ENCODE data around the gene DST.

Gene DST

GRCh38 chr6:56517155-56517745 is 125.4 kb downstream of the DST start:
- Histone ChIP-seq H3K9ac (ENCODE audit: low read depth, low read length) (no peak overlapping the region), H3K36me3 (ENCODE audit: control insufficient read depth, insufficient read depth, low read length) (peaks cover 3% of the 10 kb centered on the region), H3K9me3 (ENCODE audit: control insufficient read depth, insufficient read depth, low read length) (no peaks in the 10 kb centered on the region), H3K27me3 (ENCODE audit: control insufficient read depth, insufficient read depth, low read length) (no peaks in the 10 kb centered on the region), H3K4me3 (ENCODE audit: low read depth, low read length) (no peak overlapping the region), H3K4me1 (ENCODE audit: control insufficient read depth, insufficient read depth, low read length) (peaks cover 9% of the 10 kb centered on the region)

GRCh38 chr6:56516003-56516402 is 126.7 kb downstream of the DST start:
- Histone ChIP-seq H3K4me3 (ENCODE audit: low read depth, low read length) (no peak overlapping the region), H3K36me3 (ENCODE audit: control insufficient read depth, insufficient read depth, low read length) (peaks cover 3% of the 10 kb centered on the region), H3K4me1 (ENCODE audit: control insufficient read depth, insufficient read depth, low read length) (peaks cover 2% of the 10 kb centered on the region), H3K27me3 (ENCODE audit: control insufficient read depth, insufficient read depth, low read length) (no peaks in the 10 kb centered on the region), H3K9ac (ENCODE audit: low read depth, low read length) (no peak overlapping the region), H3K9me3 (ENCODE audit: control insufficient read depth, insufficient read depth, low read length) (no peaks in the 10 kb centered on the region)

GRCh38 chr6:56515081-56515905 is 127.4 kb downstream of the DST start:
- no peaks in the 10 kb centered on the region for H3K9me3 ChIP-seq (ENCODE audit: control insufficient read depth, insufficient read depth, low read length)
- no peak overlapping the region for H3K4me3 ChIP-seq (ENCODE audit: low read depth, low read length)
- no peak overlapping the region for H3K9ac ChIP-seq (ENCODE audit: low read depth, low read length)
- H3K27me3 ChIP-seq (ENCODE audit: control insufficient read depth, insufficient read depth, low read length) = no peaks in the 10 kb centered on the region
- H3K36me3 ChIP-seq (ENCODE audit: control insufficient read depth, insufficient read depth, low read length) = peaks cover 3% of the 10 kb centered on the region
- no peaks in the 10 kb centered on the region for H3K4me1 ChIP-seq (ENCODE audit: control insufficient read depth, insufficient read depth, low read length)

- no peaks in the 10 kb centered on the region for H3K9me3 ChIP-seq (ENCODE audit: control insufficient read depth, insufficient read depth, low read length)
- H3K36me3 ChIP-seq (ENCODE audit: control insufficient read depth, insufficient read depth, low read length) = peaks cover 3% of the 10 kb centered on the region
- H3K9ac ChIP-seq (ENCODE audit: low read depth, low read length) = no peak overlapping the region
- H3K4me3 ChIP-seq (ENCODE audit: low read depth, low read length) = no peak overlapping the region
- H3K4me1 ChIP-seq (ENCODE audit: control insufficient read depth, insufficient read depth, low read length) = no peaks in the 10 kb centered on the region
- H3K27me3 ChIP-seq (ENCODE audit: control insufficient read depth, insufficient read depth, low read length) = no peaks in the 10 kb centered on the region
These were observed 128.3 kb downstream of the DST start for GRCh38 chr6:56514395-56514794.

- Histone ChIP-seq H3K27me3 (ENCODE audit: control insufficient read depth, insufficient read depth, low read length) (no peaks in the 10 kb centered on the region), H3K4me1 (ENCODE audit: control insufficient read depth, insufficient read depth, low read length) (no peaks in the 10 kb centered on the region), H3K9me3 (ENCODE audit: control insufficient read depth, insufficient read depth, low read length) (no peaks in the 10 kb centered on the region), H3K9ac (ENCODE audit: low read depth, low read length) (no peak overlapping the region), H3K36me3 (ENCODE audit: control insufficient read depth, insufficient read depth, low read length) (peaks cover 7% of the 10 kb centered on the region), H3K4me3 (ENCODE audit: low read depth, low read length) (no peak overlapping the region)
These were observed 129.1 kb downstream of the DST start for GRCh38 chr6:56513631-56514030.

GRCh38 chr6:56511591-56511990 is 131.1 kb downstream of the DST start:
- no peaks in the 10 kb centered on the region for H3K9me3 ChIP-seq (ENCODE audit: control insufficient read depth, insufficient read depth, low read length)
- H3K4me3 ChIP-seq (ENCODE audit: low read depth, low read length) = no peak overlapping the region
- H3K4me1 ChIP-seq (ENCODE audit: control insufficient read depth, insufficient read depth, low read length) = no peaks in the 10 kb centered on the region
- H3K9ac ChIP-seq (ENCODE audit: low read depth, low read length) = no peak overlapping the region
- peaks cover 7% of the 10 kb centered on the region for H3K36me3 ChIP-seq (ENCODE audit: control insufficient read depth, insufficient read depth, low read length)
- H3K27me3 ChIP-seq (ENCODE audit: control insufficient read depth, insufficient read depth, low read length) = no peaks in the 10 kb centered on the region

GRCh38 chr6:56510984-56511531 is 131.6 kb downstream of the DST start:
- H3K27me3 ChIP-seq (ENCODE audit: control insufficient read depth, insufficient read depth, low read length) = no peaks in the 10 kb centered on the region
- no peaks in the 10 kb centered on the region for H3K4me1 ChIP-seq (ENCODE audit: control insufficient read depth, insufficient read depth, low read length)
- no peak overlapping the region for H3K4me3 ChIP-seq (ENCODE audit: low read depth, low read length)
- H3K9ac ChIP-seq (ENCODE audit: low read depth, low read length) = no peak overlapping the region
- peaks cover 7% of the 10 kb centered on the region for H3K36me3 ChIP-seq (ENCODE audit: control insufficient read depth, insufficient read depth, low read length)
- no peaks in the 10 kb centered on the region for H3K9me3 ChIP-seq (ENCODE audit: control insufficient read depth, insufficient read depth, low read length)

GRCh38 chr6:56509031-56509430 is 133.7 kb downstream of the DST start:
- H3K4me1 ChIP-seq (ENCODE audit: control insufficient read depth, insufficient read depth, low read length) = no peaks in the 10 kb centered on the region
- no peak overlapping the region for H3K9ac ChIP-seq (ENCODE audit: low read depth, low read length)
- no peak overlapping the region for H3K4me3 ChIP-seq (ENCODE audit: low read depth, low read length)
- H3K9me3 ChIP-seq (ENCODE audit: control insufficient read depth, insufficient read depth, low read length) = no peaks in the 10 kb centered on the region
- peaks cover 4% of the 10 kb centered on the region for H3K36me3 ChIP-seq (ENCODE audit: control insufficient read depth, insufficient read depth, low read length)
- no peaks in the 10 kb centered on the region for H3K27me3 ChIP-seq (ENCODE audit: control insufficient read depth, insufficient read depth, low read length)

- H3K9ac ChIP-seq (ENCODE audit: low read depth, low read length) = no peak overlapping the region
- no peak overlapping the region for H3K4me3 ChIP-seq (ENCODE audit: low read depth, low read length)
- H3K4me1 ChIP-seq (ENCODE audit: control insufficient read depth, insufficient read depth, low read length) = no peaks in the 10 kb centered on the region
- no peaks in the 10 kb centered on the region for H3K9me3 ChIP-seq (ENCODE audit: control insufficient read depth, insufficient read depth, low read length)
- no peaks in the 10 kb centered on the region for H3K27me3 ChIP-seq (ENCODE audit: control insufficient read depth, insufficient read depth, low read length)
- peaks cover 4% of the 10 kb centered on the region for H3K36me3 ChIP-seq (ENCODE audit: control insufficient read depth, insufficient read depth, low read length)
These were observed 135.2 kb downstream of the DST start for GRCh38 chr6:56507517-56507916.

- Histone ChIP-seq H3K9me3 (ENCODE audit: control insufficient read depth, insufficient read depth, low read length) (no peaks in the 10 kb centered on the region), H3K36me3 (ENCODE audit: control insufficient read depth, insufficient read depth, low read length) (peaks cover 4% of the 10 kb centered on the region), H3K9ac (ENCODE audit: low read depth, low read length) (no peak overlapping the region), H3K4me3 (ENCODE audit: low read depth, low read length) (no peak overlapping the region), H3K27me3 (ENCODE audit: control insufficient read depth, insufficient read depth, low read length) (no peaks in the 10 kb centered on the region), H3K4me1 (ENCODE audit: control insufficient read depth, insufficient read depth, low read length) (no peaks in the 10 kb centered on the region)
These were observed 137.0 kb downstream of the DST start for GRCh38 chr6:56505512-56506260.

- Histone ChIP-seq H3K36me3 (ENCODE audit: control insufficient read depth, insufficient read depth, low read length) (peaks cover 5% of the 10 kb centered on the region), H3K4me1 (ENCODE audit: control insufficient read depth, insufficient read depth, low read length) (no peaks in the 10 kb centered on the region), H3K9ac (ENCODE audit: low read depth, low read length) (no peak overlapping the region), H3K27me3 (ENCODE audit: control insufficient read depth, insufficient read depth, low read length) (no peaks in the 10 kb centered on the region), H3K9me3 (ENCODE audit: control insufficient read depth, insufficient read depth, low read length) (no peaks in the 10 kb centered on the region), H3K4me3 (ENCODE audit: low read depth, low read length) (no peak overlapping the region)
These were observed 140.7 kb downstream of the DST start for GRCh38 chr6:56501993-56502392.
